Caco-2 (cell line): Measurements from ENCODE around the gene CLNK. TPM values are rescaled to one million over a fixed set of nuclear protein-coding genes. Genes with fewer than 3 reads are reported as not detected.

ENCODE experiments used
- BruUV-seq: library from RNA; stranded (reverse); fragments of 400-500 nt; replicated peaks from 2 replicates; lab custom pipeline; 2021; lab: Mats Ljungman, UMichigan
- CTCF ChIA-PET: fragments of 300-600 bp; sonication (Branson Sonifier 250); formaldehyde crosslinking; loops from one replicate; lab custom pipeline; 2022; ENCODE audit warnings: antibody characterized with exemption; lab: Charles Lee
- POLR2A ChIA-PET: fragments of 300-600 bp; sonication (Branson Sonifier 250); formaldehyde crosslinking; loops from one replicate; lab custom pipeline; 2022; ENCODE audit warnings: antibody characterized with exemption; lab: Charles Lee
- DNase-seq, 2 experiments: peaks; one replicate each; pipeline versions ENCODE4 v3.0.0 to v3.0.0-alpha.2; 2020 to 2022
- H3K27me3 ChIP-seq: replicated peaks from 2 replicates; pipeline ENCODE4 v1.6.0; 2011; ENCODE audit warnings: low read length; ENCODE audit not compliant: control insufficient read depth, insufficient read depth
- H3K36me3 ChIP-seq: 2 replicates; pipeline ENCODE4 v1.5.1; 2011; ENCODE audit warnings: low read length; ENCODE audit not compliant: control insufficient read depth, insufficient read depth
- H3K4me1 ChIP-seq: fragments of 250-450 bp; sonication (Bioruptor Pico); 2 replicates; pipeline ENCODE4 v1.5.1; 2020; ENCODE audit warnings: mild to moderate bottlenecking
- H3K4me3 ChIP-seq: 2 replicates; pipeline ENCODE4 v1.5.1; 2011; ENCODE audit warnings: low read depth, mild to moderate bottlenecking, control low read depth, low read length
- H3K9me3 ChIP-seq: fragments of 250-450 bp; sonication (Bioruptor Pico); 2 replicates; pipeline ENCODE4 v1.5.1; 2020; ENCODE audit warnings: mild to moderate bottlenecking, moderate library complexity
- H3K27ac Mint-ChIP-seq: one replicate; pipeline ENCODE4 v1.8.0; 2022; ENCODE audit warnings: mixed read lengths; ENCODE audit not compliant: unreplicated experiment
- H3K27me3 Mint-ChIP-seq: one replicate; pipeline ENCODE4 v1.8.0; 2022; ENCODE audit warnings: mixed read lengths; ENCODE audit not compliant: insufficient read depth, unreplicated experiment
- H3K36me3 Mint-ChIP-seq: one replicate; pipeline ENCODE4 v1.8.0; 2022; ENCODE audit warnings: mild to moderate bottlenecking, mixed read lengths; ENCODE audit not compliant: insufficient read depth, unreplicated experiment
- H3K4me1 Mint-ChIP-seq: one replicate; pipeline ENCODE4 v1.8.0; 2022; ENCODE audit warnings: low read depth, mixed read lengths; ENCODE audit not compliant: unreplicated experiment
- H3K4me3 Mint-ChIP-seq: one replicate; pipeline ENCODE4 v1.8.0; 2022; ENCODE audit warnings: mild to moderate bottlenecking, moderate library complexity, mixed read lengths; ENCODE audit not compliant: unreplicated experiment
- H3K9me3 Mint-ChIP-seq: one replicate; pipeline ENCODE4 v1.8.0; 2022; ENCODE audit warnings: mixed read lengths; ENCODE audit not compliant: unreplicated experiment
- intact Hi-C: fragments of 100-400 bp; cut with micrococcal nuclease; formaldehyde crosslinking; loops from one replicate; pipeline ENCODE4 v1.10.0; 2022; ENCODE audit not compliant: unreplicated experiment
- total RNA-seq: library from RNA; stranded (reverse); gene quantifications from 2 replicates; pipeline ENCODE4 v1.2.3, GENCODE V29; 2022
- TF ChIP-seq, protein P1 (sequence below), 2 experiments: fragments of 200-600 bp in 1 of 2; IDR thresholded peaks; 1 replicate in 1 of 2; 2 replicates in 1 of 2; pipeline versions ENCODE4 v1.5.1 to v1.8.0; 2011 to 2022; ENCODE audit warnings: antibody characterized with exemption in 1 of 2, control low read depth in 1 of 2, inconsistent platforms in 1 of 2, low read depth in 1 of 2, low read length in 1 of 2, mild to moderate bottlenecking in 1 of 2, moderate library complexity in 1 of 2; ENCODE audit not compliant: insufficient read depth in 1 of 2, severe bottlenecking in 1 of 2, unreplicated experiment in 1 of 2

Gene CLNK
- total RNA-seq, 1 experiment from 2014 or later: not detected

DNA sequence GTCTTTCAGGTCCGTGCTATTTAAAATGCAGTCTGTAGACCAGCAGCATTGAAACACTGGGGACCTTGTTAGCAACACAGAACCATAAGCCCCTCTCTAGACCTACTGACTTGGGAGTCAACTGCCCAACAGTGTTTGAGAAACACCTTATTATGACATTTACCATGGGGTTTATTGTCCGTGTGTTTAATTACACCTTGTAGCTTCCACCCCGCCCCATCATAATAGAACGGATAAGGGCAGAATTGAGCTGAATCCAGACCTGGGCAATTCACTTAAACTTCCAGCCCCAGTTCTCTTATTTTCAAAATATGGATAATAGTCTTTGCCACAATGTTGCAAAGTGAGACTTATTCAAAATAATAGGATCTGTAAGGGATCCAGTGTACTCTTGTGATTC, 30.6 kb upstream of the CLNK start:
- H3K4me3 Mint-ChIP-seq: no peak overlapping the region
- Histone ChIP-seq H3K9me3 (peaks cover 6% of the 10 kb centered on the region; the same call in 1 of the 2 replicates), H3K4me1 (no peaks in the 10 kb centered on the region), H3K4me3 (no peak overlapping the region), H3K36me3 (no peaks in the 10 kb centered on the region), H3K27me3 (no peaks in the 10 kb centered on the region)
- no peak overlapping the region for H3K27ac Mint-ChIP-seq
- H3K36me3 Mint-ChIP-seq: no peaks in the 10 kb centered on the region
- TF ChIP-seq, protein P1, sequence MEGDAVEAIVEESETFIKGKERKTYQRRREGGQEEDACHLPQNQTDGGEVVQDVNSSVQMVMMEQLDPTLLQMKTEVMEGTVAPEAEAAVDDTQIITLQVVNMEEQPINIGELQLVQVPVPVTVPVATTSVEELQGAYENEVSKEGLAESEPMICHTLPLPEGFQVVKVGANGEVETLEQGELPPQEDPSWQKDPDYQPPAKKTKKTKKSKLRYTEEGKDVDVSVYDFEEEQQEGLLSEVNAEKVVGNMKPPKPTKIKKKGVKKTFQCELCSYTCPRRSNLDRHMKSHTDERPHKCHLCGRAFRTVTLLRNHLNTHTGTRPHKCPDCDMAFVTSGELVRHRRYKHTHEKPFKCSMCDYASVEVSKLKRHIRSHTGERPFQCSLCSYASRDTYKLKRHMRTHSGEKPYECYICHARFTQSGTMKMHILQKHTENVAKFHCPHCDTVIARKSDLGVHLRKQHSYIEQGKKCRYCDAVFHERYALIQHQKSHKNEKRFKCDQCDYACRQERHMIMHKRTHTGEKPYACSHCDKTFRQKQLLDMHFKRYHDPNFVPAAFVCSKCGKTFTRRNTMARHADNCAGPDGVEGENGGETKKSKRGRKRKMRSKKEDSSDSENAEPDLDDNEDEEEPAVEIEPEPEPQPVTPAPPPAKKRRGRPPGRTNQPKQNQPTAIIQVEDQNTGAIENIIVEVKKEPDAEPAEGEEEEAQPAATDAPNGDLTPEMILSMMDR (IDR thresholded peaks at IDR 0.05; ENCODE audit: insufficient read depth in 1 of 2, low read depth in 1 of 2, low read length in 1 of 2, severe bottlenecking in 1 of 2, unreplicated experiment in 1 of 2): no peak
- CTCF ChIA-PET: no interaction called here
- intact Hi-C loops: no loop called here
- peaks cover 17% of the 10 kb centered on the region for H3K9me3 Mint-ChIP-seq
- BruUV-seq: no TSS peak
- DNase-seq: no peak
- H3K4me1 Mint-ChIP-seq: no peaks in the 10 kb centered on the region
- POLR2A ChIA-PET: interaction anchor here (0.7 kb wide), 1 partner anchor 54 kb away, joined by 3 read pairs; no protein-coding TSS in a partner anchor
- H3K27me3 Mint-ChIP-seq: no peaks in the 10 kb centered on the region

GRCh38 chr4:10713591-10713990, 29.0 kb upstream of the CLNK start:
- no peaks in the 10 kb centered on the region for H3K4me1 ChIP-seq
- H3K36me3 ChIP-seq: no peaks in the 10 kb centered on the region
- BruUV-seq: no TSS peak
- peaks cover 17% of the 10 kb centered on the region for H3K9me3 Mint-ChIP-seq
- CTCF ChIA-PET: no interaction called here
- peaks cover 6% of the 10 kb centered on the region; the same call in 1 of the 2 replicates for H3K9me3 ChIP-seq
- no peaks in the 10 kb centered on the region for H3K27me3 ChIP-seq
- no peak overlapping the region for H3K4me3 ChIP-seq
- no peak overlapping the region for H3K27ac Mint-ChIP-seq
- H3K27me3 Mint-ChIP-seq: no peaks in the 10 kb centered on the region
- POLR2A ChIA-PET: no interaction called here
- no peaks in the 10 kb centered on the region for H3K4me1 Mint-ChIP-seq
- TF ChIP-seq, protein P1 (IDR thresholded peaks at IDR 0.05; ENCODE audit: insufficient read depth in 1 of 2, low read depth in 1 of 2, low read length in 1 of 2, severe bottlenecking in 1 of 2, unreplicated experiment in 1 of 2): no peak
- no peaks in the 10 kb centered on the region for H3K36me3 Mint-ChIP-seq
- intact Hi-C loops: no loop called here
- H3K4me3 Mint-ChIP-seq: no peak overlapping the region
- no peak for DNase-seq

GRCh38 chr4:10706236-10706635, 21.7 kb upstream of the CLNK start:
- Histone ChIP-seq H3K4me1 (no peaks in the 10 kb centered on the region), H3K4me3 (no peak overlapping the region), H3K36me3 (no peaks in the 10 kb centered on the region), H3K27me3 (no peaks in the 10 kb centered on the region), H3K9me3 (no peaks in the 10 kb centered on the region)
- BruUV-seq: no TSS peak
- intact Hi-C loops: no loop called here
- DNase-seq: no peak
- H3K27ac Mint-ChIP-seq: no peak overlapping the region
- no peaks in the 10 kb centered on the region for H3K4me1 Mint-ChIP-seq
- TF ChIP-seq, protein P1 (IDR thresholded peaks at IDR 0.05; ENCODE audit: insufficient read depth in 1 of 2, low read depth in 1 of 2, low read length in 1 of 2, severe bottlenecking in 1 of 2, unreplicated experiment in 1 of 2): no peak
- ChIA-PET CTCF (no interaction called here), POLR2A (no interaction called here)
- no peaks in the 10 kb centered on the region for H3K9me3 Mint-ChIP-seq
- no peaks in the 10 kb centered on the region for H3K27me3 Mint-ChIP-seq
- no peak overlapping the region for H3K4me3 Mint-ChIP-seq
- no peaks in the 10 kb centered on the region for H3K36me3 Mint-ChIP-seq
